Neural progenitor cell (in vitro differentiated cells): Measurements from ENCODE around the gene C15orf61. TPM values are rescaled to one million over a fixed set of nuclear protein-coding genes. Genes with fewer than 3 reads are reported as not detected.
A peak's percentile ranks its signal among the peaks of the same experiment; 100 is the strongest.

Experiments
- DNase-seq: peaks from one replicate; pipeline ENCODE4 v3.0.0-alpha.2; 2016; ENCODE audit warnings: low spot score
- H2AFZ ChIP-seq: fragments of 200-600 bp; sonication (generic); replicated peaks from 2 replicates; pipeline ENCODE4 v1.6.1; 2016; ENCODE audit warnings: antibody characterized with exemption
- H3F3A ChIP-seq: fragments of 200-600 bp; sonication (generic); 2 replicates; pipeline ENCODE4 v1.6.1; 2016; ENCODE audit warnings: antibody characterized with exemption, low read depth
- H3K27ac ChIP-seq: fragments of 200-600 bp; sonication (generic); 2 replicates; pipeline ENCODE4 v1.5.1; 2016; ENCODE audit warnings: mild to moderate bottlenecking
- H3K27me3 ChIP-seq: fragments of 200-600 bp; sonication (generic); 2 replicates; pipeline ENCODE4 v1.6.1; 2016; ENCODE audit warnings: mild to moderate bottlenecking, moderate library complexity
- H3K36me3 ChIP-seq: fragments of 200-600 bp; sonication (generic); 2 replicates; pipeline ENCODE4 v1.5.1; 2016
- H3K4me1 ChIP-seq: fragments of 200-600 bp; sonication (generic); 2 replicates; pipeline ENCODE4 v1.6.1; 2016; ENCODE audit warnings: mixed run types
- H3K4me2 ChIP-seq: fragments of 200-600 bp; sonication (generic); 2 replicates; pipeline ENCODE4 v1.6.1; 2016
- H3K4me3 ChIP-seq: fragments of 200-600 bp; sonication (generic); 2 replicates; pipeline ENCODE4 v1.5.1; 2016
- H3K79me2 ChIP-seq: fragments of 200-600 bp; sonication (generic); 2 replicates; pipeline ENCODE4 v1.6.1; 2016; ENCODE audit warnings: low read depth
- H3K9ac ChIP-seq: fragments of 200-600 bp; sonication (generic); 2 replicates; pipeline ENCODE4 v1.6.1; 2016
- H3K9me3 ChIP-seq: fragments of 200-600 bp; sonication (generic); 2 replicates; pipeline ENCODE4 v1.5.1; 2016; ENCODE audit warnings: low read depth
- H4K20me1 ChIP-seq: fragments of 200-600 bp; sonication (generic); 2 replicates; pipeline ENCODE4 v1.6.1; 2016; ENCODE audit warnings: low read depth
- H3K27ac Mint-ChIP-seq: 3 replicates; pipeline ENCODE4 v1.8.0; 2021; ENCODE audit warnings: mixed read lengths
- H3K27me3 Mint-ChIP-seq: 2 replicates; pipeline ENCODE4 v1.8.0; 2022; ENCODE audit warnings: low read depth, mild to moderate bottlenecking, inconsistent platforms, moderate library complexity, mixed read lengths; ENCODE audit not compliant: insufficient read depth
- H3K36me3 Mint-ChIP-seq: 3 replicates; pipeline ENCODE4 v1.8.0; 2021; ENCODE audit warnings: mixed read lengths
- H3K4me1 Mint-ChIP-seq: 3 replicates; pipeline ENCODE4 v1.8.0; 2021; ENCODE audit warnings: mixed read lengths
- H3K4me3 Mint-ChIP-seq: 3 replicates; pipeline ENCODE4 v1.8.0; 2021; ENCODE audit warnings: mild to moderate bottlenecking, moderate library complexity, mixed read lengths
- H3K9me3 Mint-ChIP-seq: 3 replicates; pipeline ENCODE4 v1.8.0; 2020; ENCODE audit warnings: mixed read lengths
- EZH2 ChIP-seq: fragments of 200-600 bp; sonication (generic); IDR thresholded peaks from 2 replicates; pipeline ENCODE4 v1.6.1; 2017; ENCODE audit warnings: antibody characterized with exemption, mild to moderate bottlenecking, moderate library complexity
- EZH2phosphoT487 ChIP-seq: fragments of 200-600 bp; sonication (generic); IDR thresholded peaks from 2 replicates; pipeline ENCODE4 v1.6.1; 2017; ENCODE audit warnings: antibody characterized with exemption
- total RNA-seq: library from RNA; depleted of rRNA; stranded (reverse); fragments of >200 nt; gene quantifications from 2 replicates; pipeline ENCODE4 v1.2.3, GENCODE V29; 2015; ENCODE audit warnings: low replicate concordance
- TF ChIP-seq, protein P1 (sequence below): fragments of 200-600 bp; sonication (generic); IDR thresholded peaks from 2 replicates; pipeline ENCODE4 v1.5.1; 2017; ENCODE audit warnings: antibody characterized with exemption, mild to moderate bottlenecking

C15orf61 gene
- total RNA-seq, 1 donor from 2014 or later, result 3.5 TPM

DNA sequence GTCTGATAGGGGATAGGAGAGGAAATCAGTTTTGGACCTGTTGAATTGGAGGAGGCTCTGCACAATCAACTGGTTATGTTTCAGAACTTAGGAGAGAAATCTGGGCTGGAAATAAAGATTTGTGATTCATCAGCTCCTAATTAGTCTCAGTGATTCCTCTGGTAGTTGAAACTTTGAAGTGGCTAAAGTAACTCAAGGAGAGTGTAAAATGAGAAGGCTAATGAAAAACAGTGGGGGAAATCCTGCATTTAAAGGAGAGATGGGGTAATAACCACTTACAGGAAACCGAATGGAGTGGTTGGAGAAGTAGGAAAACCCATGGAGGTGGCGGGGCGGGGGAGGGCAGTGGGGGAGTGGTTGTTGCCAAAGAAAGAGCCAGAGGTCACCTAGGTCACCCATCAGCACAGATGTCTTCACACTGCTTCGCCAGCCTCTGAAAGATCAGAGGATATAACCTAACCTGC, 54.1 kb downstream of the C15orf61 start:
- Histone ChIP-seq H3K27me3 (no peaks in the 10 kb centered on the region), H3F3A (peaks cover 16% of the 10 kb centered on the region), H2AFZ (no peak overlapping the region), H3K36me3 (no peaks in the 10 kb centered on the region), H3K79me2 (no peaks in the 10 kb centered on the region), H3K4me2 (peak overlapping the region; percentile 36), H3K4me3 (no peak overlapping the region), H3K9ac (no peak overlapping the region), H3K4me1 (peaks cover 16% of the 10 kb centered on the region), H3K27ac (peak overlapping the region; percentile 75), H3K9me3 (no peaks in the 10 kb centered on the region), H4K20me1 (no peaks in the 10 kb centered on the region)
- no peaks in the 10 kb centered on the region for H3K9me3 Mint-ChIP-seq
- DNase-seq, result peak; percentile 52
- H3K4me1 Mint-ChIP-seq, result peaks cover 22% of the 10 kb centered on the region
- H3K4me3 Mint-ChIP-seq, result no peak overlapping the region
- H3K36me3 Mint-ChIP-seq, result peaks cover 6% of the 10 kb centered on the region
- TF ChIP-seq EZH2phosphoT487 (no peak), EZH2 (no peak)
- TF ChIP-seq, protein P1, sequence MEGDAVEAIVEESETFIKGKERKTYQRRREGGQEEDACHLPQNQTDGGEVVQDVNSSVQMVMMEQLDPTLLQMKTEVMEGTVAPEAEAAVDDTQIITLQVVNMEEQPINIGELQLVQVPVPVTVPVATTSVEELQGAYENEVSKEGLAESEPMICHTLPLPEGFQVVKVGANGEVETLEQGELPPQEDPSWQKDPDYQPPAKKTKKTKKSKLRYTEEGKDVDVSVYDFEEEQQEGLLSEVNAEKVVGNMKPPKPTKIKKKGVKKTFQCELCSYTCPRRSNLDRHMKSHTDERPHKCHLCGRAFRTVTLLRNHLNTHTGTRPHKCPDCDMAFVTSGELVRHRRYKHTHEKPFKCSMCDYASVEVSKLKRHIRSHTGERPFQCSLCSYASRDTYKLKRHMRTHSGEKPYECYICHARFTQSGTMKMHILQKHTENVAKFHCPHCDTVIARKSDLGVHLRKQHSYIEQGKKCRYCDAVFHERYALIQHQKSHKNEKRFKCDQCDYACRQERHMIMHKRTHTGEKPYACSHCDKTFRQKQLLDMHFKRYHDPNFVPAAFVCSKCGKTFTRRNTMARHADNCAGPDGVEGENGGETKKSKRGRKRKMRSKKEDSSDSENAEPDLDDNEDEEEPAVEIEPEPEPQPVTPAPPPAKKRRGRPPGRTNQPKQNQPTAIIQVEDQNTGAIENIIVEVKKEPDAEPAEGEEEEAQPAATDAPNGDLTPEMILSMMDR, result no peak
- H3K27ac Mint-ChIP-seq, result no peak overlapping the region
- H3K27me3 Mint-ChIP-seq, result no peaks in the 10 kb centered on the region

DNA sequence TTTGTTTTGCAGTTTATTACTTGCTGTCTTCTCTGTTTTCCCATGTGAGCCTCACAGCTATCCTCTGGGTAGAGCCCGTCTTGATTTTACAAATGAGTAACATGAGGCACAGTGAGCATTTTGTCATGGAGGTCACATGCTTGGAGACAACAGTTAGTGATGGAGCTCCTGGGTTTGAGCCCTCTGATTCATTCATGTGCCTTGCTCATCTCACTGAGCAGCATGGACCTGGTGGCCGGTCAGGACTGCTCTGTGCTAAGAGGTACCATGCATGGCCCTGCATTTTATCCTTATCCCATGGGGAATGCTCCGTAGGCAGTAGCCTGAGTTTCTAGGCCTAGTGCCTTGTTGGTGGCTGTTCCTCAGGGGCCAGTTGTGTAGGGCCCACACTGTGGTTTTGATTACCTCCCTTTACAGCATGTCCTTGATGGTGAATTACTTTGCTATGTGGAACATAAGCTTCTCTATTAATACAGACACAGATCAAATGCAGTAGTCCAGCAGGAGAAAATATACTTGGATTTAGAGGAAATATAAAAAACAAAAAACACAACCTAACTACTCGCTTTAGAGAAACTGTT, 57.2 kb downstream of the C15orf61 start:
- no peak for TF ChIP-seq EZH2phosphoT487
- no peak for TF ChIP-seq EZH2
- TF ChIP-seq, protein P1, result no peak
- Mint-ChIP-seq H3K27me3 (no peaks in the 10 kb centered on the region), H3K4me1 (peaks cover 11% of the 10 kb centered on the region)

DNA sequence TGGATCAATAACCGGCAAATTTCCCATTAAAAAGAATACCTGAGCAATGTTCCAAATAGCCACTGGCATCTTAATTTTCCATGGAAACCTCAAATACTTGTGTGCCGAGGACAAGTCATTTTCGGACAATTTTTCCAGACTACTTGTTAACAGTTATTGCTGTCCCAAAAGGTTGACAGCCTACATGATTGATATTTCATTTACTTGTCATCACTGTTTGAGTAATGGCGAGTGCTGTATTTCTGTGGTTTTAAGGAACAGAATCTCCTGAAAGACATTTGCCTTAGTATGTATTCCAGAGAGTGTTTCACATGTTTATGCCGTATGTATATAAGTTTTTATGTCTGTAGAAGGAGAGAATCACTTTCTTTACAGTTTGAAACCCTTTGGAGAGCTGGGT, 58.2 kb downstream of the C15orf61 start:
- H3K27ac Mint-ChIP-seq, result no peak overlapping the region
- Histone ChIP-seq H3K79me2 (no peaks in the 10 kb centered on the region), H3K27me3 (no peaks in the 10 kb centered on the region), H2AFZ (no peak overlapping the region), H3K36me3 (no peaks in the 10 kb centered on the region), H3F3A (peaks cover 9% of the 10 kb centered on the region), H3K4me3 (no peak overlapping the region), H3K9me3 (no peaks in the 10 kb centered on the region), H3K9ac (no peak overlapping the region), H3K4me1 (peaks cover 11% of the 10 kb centered on the region), H3K27ac (no peak overlapping the region), H4K20me1 (no peaks in the 10 kb centered on the region), H3K4me2 (no peak overlapping the region)
- no peaks in the 10 kb centered on the region for H3K36me3 Mint-ChIP-seq
- H3K4me3 Mint-ChIP-seq, result no peak overlapping the region
- TF ChIP-seq EZH2phosphoT487, result no peak
- H3K27me3 Mint-ChIP-seq, result no peaks in the 10 kb centered on the region
- H3K9me3 Mint-ChIP-seq, result no peaks in the 10 kb centered on the region
- DNase-seq, result no peak
- peaks cover 9% of the 10 kb centered on the region for H3K4me1 Mint-ChIP-seq

More for the DNA sequence above, 57.2 kb downstream of the C15orf61 start:
- H3K9me3 ChIP-seq, result no peaks in the 10 kb centered on the region
- H3K27ac ChIP-seq, result no peak overlapping the region
- no peaks in the 10 kb centered on the region for H3K27me3 ChIP-seq
- H3F3A ChIP-seq, result peaks cover 16% of the 10 kb centered on the region
- H3K79me2 ChIP-seq, result no peaks in the 10 kb centered on the region
- H3K4me3 ChIP-seq, result no peak overlapping the region
- H3K4me1 ChIP-seq, result peaks cover 11% of the 10 kb centered on the region
- no peak for DNase-seq
- Mint-ChIP-seq H3K27ac (no peak overlapping the region), H3K4me3 (no peak overlapping the region), H3K36me3 (peaks cover 4% of the 10 kb centered on the region), H3K9me3 (no peaks in the 10 kb centered on the region)
- H3K9ac ChIP-seq, result no peak overlapping the region
- H3K36me3 ChIP-seq, result no peaks in the 10 kb centered on the region
- no peak overlapping the region for H2AFZ ChIP-seq
- no peaks in the 10 kb centered on the region for H4K20me1 ChIP-seq
- no peak overlapping the region for H3K4me2 ChIP-seq

Other genes starting within 250 kb of the C15orf61 start
- gene MAP2K5, start 21.6 kb downstream of the C15orf61 start, total RNA-seq, result 11.1 and 17.2 TPM in 2 replicates